ENCODE measurements around the gene PACSIN1.
A peak's percentile ranks its signal among the peaks of the same experiment; 100 is the strongest.

Gene PACSIN1

GRCh38 chr6:34565722-34566137 is 99.9 kb downstream of the PACSIN1 start:
- no peak for DNase-seq

DNA sequence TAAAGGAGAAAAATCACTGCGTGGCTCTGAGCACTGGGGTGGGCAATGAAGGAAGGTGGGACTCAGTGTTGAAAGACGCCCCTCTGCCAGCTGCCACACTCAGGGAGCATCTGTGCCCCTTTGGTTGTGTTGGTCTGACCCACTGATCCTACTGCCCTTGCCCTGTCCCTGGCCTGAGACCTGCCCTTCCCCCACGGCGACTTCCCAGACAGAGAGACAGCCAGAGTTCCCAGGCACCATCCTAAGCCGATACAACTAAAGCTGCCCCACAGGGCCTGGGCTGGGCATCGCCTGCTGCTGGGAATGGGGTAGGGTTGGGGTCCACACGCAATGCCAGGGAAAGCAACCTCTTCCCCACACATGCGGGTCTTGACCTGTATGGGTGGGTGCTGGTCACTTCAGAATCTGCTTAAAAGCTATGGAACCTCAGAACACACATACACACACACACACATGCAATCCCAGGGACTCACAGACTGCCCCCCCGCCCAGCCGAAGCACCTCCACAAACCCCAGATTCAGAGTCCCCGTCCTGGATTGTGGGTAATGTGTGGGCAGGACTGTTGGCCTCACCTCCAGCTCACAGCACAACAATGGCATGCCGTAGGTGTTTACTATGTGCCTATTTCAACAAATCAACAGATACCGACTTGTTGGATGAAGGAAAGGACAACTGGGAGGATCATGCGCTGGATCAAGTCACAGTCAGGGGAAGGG is 101.1 kb downstream of the PACSIN1 start:
- DNase-seq, result no peak

DNA sequence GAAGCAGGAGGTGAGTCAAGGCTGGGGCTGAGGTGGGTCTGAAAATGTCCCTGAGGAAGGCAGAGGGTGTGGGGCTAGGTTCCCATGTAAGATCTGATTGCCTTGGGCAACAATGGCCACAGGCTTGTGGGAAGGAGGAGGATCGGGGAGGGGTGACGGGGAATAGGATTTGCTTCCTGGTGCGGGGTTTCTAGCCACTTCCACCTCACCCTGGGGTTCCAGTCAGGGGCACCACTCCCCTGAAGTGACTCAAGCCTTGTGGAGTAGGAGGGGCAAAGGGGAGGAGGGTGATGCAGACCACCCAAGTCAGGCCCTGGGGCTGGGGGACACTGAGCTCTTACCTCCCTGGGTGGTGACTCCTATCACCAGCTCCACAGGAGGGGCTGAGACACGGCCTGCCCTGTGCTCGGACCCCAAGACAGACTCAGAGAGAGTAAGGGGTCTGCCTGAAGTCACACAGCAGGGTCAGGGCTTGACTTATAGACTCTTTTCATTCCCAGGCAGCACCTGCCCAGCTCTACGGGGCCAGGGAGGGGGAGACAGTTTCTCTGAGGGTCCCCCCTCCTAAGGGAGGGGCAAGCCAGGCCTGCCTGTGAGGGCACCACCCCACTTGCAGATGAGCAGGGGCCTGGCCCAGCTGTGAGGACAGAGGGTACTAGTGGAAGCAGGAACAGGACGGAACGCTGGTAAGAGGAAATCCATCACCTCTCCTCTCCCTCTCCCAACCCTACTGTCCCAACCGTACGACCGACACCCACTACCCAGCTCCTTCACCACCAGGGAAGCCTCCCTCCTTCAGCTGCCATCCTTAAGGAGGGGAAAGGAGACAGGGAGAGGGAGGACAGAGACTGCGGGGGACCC is 102.7 kb downstream of the PACSIN1 start:
- DNase-seq, result no peak

GRCh38 chr6:34569361-34569973 is 103.6 kb downstream of the PACSIN1 start:
- DNase-seq, result no peak

DNA sequence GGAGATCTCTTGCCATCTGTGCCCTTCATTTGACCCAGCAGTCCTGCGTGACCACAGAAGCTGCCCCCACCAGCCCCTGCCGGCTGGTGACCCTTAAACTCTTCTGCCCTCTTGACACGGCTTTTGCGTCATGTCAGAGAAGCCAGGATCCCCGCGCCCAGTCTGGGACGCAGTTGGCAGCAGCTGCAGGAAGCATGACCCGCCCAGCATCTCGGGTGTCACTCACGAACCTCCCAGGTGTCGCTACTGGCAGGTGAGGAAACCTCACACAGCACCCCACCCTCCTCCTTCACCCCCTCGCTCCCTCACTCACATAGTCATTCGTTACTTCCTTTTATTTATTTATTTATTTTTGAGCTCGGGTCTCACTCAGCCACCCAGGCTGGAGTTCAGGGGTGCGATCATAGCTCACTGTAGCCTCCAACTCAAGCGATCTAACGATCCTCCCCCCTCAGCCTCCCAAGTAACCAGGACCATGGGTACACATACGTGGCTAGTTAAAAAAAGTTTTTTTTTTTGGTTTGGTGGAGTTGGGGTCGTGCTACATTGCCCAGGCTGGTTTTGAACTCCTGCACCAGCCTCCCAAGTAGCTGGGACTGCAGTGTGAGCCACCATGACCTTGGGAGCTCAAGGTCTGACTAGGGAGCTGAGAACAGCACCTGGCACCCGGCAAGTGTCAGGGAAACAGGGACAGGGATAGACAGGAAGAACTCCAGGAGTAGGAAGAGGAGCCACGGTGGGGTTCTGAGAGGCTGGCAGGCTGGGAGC is 104.4 kb downstream of the PACSIN1 start:
- peak; percentile 55 for DNase-seq

DNA sequence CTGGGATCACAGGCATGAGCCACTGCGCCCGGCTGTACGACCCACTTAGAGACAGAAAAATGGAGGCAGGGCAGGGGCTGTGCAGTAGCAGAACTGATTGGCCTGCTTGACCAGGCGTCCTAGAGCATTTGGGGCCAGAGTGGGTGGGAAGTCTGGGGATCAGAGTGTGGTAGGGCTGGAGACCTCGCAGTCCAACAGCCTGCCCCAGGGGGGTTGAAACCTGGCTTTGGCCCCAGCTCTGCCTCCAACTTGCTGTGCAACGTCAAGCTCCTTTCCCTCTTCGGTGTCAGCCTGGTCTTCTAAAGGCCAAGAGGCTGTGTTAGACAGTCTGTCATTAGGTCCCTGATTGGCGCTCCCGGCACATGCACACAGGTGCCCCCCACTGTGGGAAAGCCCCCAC is 105.5 kb downstream of the PACSIN1 start:
- no peak for DNase-seq

- DNase-seq, result no peak
These were observed 106.1 kb downstream of the PACSIN1 start for GRCh38 chr6:34572021-34572420.

- no peak for DNase-seq
These were observed 106.7 kb downstream of the PACSIN1 start for GRCh38 chr6:34572585-34572984.

- DNase-seq, result peak; percentile 36
These were observed 107.8 kb downstream of the PACSIN1 start for GRCh38 chr6:34573567-34574183.

- DNase-seq, result no peak
These were observed 108.9 kb downstream of the PACSIN1 start for GRCh38 chr6:34574647-34575293.

- no peak for DNase-seq
These were observed 109.5 kb downstream of the PACSIN1 start for GRCh38 chr6:34575326-34575725.

GRCh38 chr6:34576286-34576955 is 110.5 kb downstream of the PACSIN1 start:
- no peak for DNase-seq

DNA sequence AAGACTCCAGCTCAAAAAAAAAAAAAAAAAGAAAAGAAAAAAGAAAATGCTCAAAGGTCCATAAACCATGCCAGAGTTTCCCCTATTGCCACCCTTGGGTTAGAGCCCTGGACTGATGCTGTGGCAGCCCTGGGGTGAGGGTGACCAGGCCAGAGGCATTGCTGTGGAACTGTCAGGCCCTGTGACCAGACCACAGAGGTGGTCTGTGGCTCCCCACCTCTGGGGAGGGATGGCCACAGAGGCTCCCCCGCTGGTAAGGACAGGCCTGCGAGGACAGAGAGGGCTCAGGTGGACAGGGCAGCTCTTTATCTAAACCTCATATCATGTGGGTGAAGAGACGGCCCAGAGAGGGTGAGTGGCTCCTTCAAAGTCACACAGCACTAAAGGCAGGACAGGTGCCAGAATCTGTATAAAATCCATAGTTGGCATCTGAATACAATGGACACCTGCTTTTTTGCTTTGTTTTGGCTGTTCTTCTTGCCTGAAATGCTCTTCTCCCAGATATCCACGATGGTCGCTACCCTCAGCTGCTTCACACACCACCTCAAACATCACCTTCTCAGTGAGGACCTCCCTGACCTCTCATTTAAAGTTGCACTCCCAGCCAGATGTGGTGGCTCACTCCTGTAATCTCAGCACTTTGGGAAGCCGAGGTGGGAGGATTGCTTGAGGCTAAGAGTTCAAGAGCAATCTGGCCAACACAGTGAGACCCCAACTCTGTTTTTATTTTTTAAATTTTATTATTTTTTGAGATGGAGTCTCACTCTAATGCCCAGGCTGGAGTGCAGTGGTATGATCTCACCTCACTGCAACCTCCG is 112.8 kb downstream of the PACSIN1 start:
- DNase-seq, result no peak

DNA sequence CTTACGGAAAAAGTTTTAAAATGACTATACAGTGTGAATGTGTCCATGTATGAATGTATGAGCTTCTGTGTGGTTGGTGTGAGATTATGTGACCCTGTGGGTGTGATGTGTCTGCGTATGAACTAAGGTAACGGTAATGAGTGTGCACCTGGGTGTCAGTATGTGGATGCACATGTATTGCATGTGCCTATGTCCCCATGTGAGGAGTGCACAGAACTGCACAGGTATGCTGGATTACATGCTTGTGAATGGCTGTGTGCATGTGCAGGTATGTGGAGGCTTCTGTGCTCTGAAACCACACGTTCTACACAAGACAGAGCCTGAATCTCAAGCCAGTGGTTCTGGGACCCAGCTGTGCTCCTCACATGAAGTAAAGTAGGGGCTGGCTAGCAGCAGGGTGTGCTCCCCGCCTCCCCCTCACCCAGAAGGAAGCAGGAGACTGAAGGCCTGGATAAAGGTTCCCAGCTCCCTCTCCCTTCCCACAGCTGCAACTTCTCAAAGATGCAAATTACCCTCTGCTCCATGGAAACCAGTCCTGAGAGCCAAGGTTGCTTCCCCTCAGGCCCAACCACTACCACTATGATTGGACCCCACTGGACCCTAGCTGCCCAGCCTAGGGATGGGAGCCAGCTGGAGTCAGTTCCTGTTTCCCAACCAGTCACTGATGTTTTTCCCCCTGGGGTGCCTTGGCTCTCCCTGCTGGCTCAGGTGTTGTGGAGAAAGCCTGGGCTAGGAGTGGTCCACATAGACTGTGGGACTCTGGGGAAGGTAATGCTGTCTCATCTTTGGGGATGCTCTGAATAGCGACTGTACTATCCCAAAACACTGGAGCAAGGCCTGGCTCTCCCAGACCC is 115.1 kb downstream of the PACSIN1 start:
- no peak for DNase-seq

- DNase-seq, result no peak
These were observed 115.7 kb downstream of the PACSIN1 start for GRCh38 chr6:34581561-34581920.

DNA sequence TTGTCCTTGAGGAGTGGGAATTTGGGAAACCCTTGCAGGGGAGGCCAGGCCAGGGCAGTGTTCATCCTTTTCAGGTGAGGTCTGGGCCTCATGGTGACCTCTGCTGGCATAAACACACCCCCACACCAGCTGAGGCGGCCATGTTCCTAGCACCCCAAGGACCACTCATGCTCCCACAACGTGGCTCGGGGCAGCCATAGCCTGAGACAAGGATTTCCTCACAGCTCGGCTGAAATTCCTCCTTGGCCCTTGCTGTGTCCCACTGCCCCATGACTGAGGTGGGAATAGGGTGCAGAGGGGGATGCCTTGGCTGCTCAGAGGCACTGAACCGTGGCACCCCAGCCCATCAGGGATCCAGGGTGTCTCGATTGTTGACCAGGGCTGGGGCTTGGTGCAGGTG is 117.6 kb downstream of the PACSIN1 start:
- no peak for DNase-seq

DNA sequence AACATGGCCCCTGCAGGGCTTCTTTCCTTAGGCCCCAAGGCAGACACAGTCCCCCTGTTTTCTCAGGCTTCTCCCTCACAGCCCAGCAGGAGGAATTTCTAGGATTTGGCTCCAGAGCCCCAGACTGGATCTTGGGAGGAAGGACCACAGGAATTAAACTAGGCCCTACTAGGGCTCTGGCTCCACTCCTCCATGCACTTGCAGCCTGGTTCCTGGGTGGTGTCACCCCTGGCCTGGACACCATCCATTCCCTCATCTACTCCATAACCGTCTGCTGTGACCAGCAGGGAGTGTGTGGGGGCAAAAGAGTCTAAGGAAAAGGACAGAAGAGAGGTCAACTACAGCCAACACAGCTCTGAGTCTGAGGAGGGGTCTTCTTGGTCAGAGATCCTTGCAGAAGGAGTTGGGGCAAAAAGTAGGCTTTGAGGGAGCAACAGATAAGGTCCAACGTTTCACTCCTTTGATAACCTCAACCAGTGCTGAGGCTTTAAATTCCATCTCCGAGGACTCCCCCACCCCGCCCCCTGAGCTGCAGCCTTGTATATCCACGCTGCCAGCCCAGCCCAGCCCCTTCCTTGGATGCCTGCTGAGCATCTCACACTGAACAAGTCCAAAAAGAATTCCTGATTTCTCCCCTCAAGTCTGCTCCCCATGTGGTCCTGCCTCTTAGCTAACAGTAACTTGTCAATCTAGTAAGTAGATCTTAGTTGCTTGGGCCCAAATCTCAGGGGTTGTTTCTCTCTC is 118.2 kb downstream of the PACSIN1 start:
- DNase-seq, result no peak

GRCh38 chr6:34584694-34585093 is 118.8 kb downstream of the PACSIN1 start:
- DNase-seq, result no peak

Data from NCI-H2171 (cell line).